Adipocyte (in vitro differentiated cells): Measurements from ENCODE around the gene CYB561.
A peak's percentile ranks its signal among the peaks of the same experiment; 100 is the strongest.
"Not testable (repeated sequence)": the region's sequence is repeated elsewhere in the genome, so short reads cannot be mapped to it uniquely, and the experiment has no call there.

Experiments
- DNase-seq: peaks from one replicate; pipeline ENCODE4 v3.0.0-alpha.2; 2015; ENCODE audit warnings: low read depth
- H3K27me3 ChIP-seq: replicated peaks from 2 replicates; pipeline ENCODE4 v1.7.0; 2013; ENCODE audit warnings: mild to moderate bottlenecking, low read length, moderate library complexity; ENCODE audit not compliant: control insufficient read depth, insufficient read depth
- H3K36me3 ChIP-seq: 2 replicates; pipeline ENCODE4 v1.7.0; 2013; ENCODE audit warnings: low read length, mild to moderate bottlenecking, moderate library complexity; ENCODE audit not compliant: control insufficient read depth, insufficient read depth, severe bottlenecking
- H3K4me1 ChIP-seq: 2 replicates; pipeline ENCODE4 v1.7.0; 2013; ENCODE audit warnings: mild to moderate bottlenecking, low read length, moderate library complexity; ENCODE audit not compliant: control insufficient read depth, insufficient read depth
- H3K4me3 ChIP-seq: 2 replicates; pipeline ENCODE4 v1.7.0; 2013; ENCODE audit warnings: mild to moderate bottlenecking, low read length, moderate library complexity
- H3K9ac ChIP-seq: 2 replicates; pipeline ENCODE4 v1.7.0; 2013; ENCODE audit warnings: mild to moderate bottlenecking, low read length, moderate library complexity
- H3K9me3 ChIP-seq: 2 replicates; pipeline ENCODE4 v1.7.0; 2013; ENCODE audit warnings: mild to moderate bottlenecking, low read length, moderate library complexity; ENCODE audit not compliant: control insufficient read depth

CYB561 gene

DNA sequence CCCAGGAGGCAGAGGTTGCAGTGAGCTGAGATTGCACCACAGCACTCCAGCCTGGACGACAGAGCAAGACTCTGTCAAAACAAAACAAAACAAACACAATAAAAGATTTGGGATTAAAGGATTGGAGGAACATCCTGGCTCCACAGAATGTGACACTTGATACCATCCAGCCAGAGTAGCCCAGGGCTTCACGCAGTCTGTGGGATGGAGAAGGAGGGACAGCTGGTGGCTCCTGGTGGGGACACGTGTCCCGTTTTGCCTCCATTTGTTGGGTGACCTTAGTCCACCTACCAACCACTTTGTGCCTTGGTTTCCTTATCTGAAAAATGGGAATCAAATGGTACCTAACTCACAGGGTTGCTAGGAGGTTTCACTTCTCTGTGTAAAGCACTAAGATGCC, 12.4 kb upstream of the CYB561 start:
- Histone ChIP-seq H3K9me3 (no peaks in the 10 kb centered on the region), H3K36me3 (no peaks in the 10 kb centered on the region), H3K4me3 (no peak overlapping the region), H3K9ac (no peak overlapping the region), H3K27me3 (no peaks in the 10 kb centered on the region), H3K4me1 (peaks cover 20% of the 10 kb centered on the region)
- no peak for DNase-seq

DNA sequence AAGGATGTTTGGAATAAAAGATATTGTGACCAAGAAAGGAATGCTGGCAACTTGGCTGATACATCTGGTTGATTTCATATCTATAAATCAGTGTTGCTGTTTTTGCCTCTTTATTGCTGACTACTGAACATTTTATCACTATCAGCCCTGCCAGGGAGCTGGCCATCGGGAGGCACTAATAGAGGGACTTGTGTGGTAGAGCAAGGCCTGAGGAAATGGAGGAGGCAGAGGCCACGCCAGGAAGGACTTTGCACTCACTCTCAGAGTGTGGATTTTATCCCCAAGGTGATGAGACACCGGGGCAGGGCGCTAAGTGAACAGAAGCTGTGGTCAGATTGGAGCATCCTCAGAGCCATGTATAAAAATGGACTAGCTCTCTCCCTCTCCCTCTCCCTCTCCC, 9.3 kb upstream of the CYB561 start:
- H3K36me3 ChIP-seq = no peaks in the 10 kb centered on the region
- H3K9ac ChIP-seq = no peak overlapping the region
- H3K4me3 ChIP-seq = no peak overlapping the region
- no peaks in the 10 kb centered on the region for H3K9me3 ChIP-seq
- peaks cover 15% of the 10 kb centered on the region for H3K4me1 ChIP-seq
- no peak for DNase-seq
- no peaks in the 10 kb centered on the region for H3K27me3 ChIP-seq

DNA sequence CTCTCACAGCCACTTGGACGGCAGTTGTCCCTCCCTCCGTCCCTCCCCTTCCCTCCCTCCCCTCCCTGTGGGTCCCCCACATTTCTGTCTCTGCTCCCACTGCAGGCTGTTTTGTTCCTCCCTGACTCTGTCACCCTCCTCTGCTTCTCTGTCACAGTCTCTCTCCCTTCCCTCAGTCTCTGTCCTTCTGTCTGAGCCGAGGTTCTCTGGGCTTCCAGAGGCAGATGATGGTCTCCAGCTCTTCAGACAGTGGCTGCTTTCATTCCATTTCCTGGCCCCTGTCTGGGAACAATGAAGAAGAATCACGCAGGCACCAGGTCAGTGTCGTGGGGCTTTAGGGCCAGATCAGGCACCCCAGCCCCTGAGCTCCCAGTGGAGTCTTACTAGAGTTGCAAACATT, 8.8 kb upstream of the CYB561 start:
- Histone ChIP-seq H3K27me3 (no peaks in the 10 kb centered on the region), H3K4me3 (no peak overlapping the region), H3K9me3 (no peaks in the 10 kb centered on the region), H3K4me1 (peaks cover 10% of the 10 kb centered on the region), H3K36me3 (no peaks in the 10 kb centered on the region), H3K9ac (no peak overlapping the region)
- DNase-seq = no peak

DNA sequence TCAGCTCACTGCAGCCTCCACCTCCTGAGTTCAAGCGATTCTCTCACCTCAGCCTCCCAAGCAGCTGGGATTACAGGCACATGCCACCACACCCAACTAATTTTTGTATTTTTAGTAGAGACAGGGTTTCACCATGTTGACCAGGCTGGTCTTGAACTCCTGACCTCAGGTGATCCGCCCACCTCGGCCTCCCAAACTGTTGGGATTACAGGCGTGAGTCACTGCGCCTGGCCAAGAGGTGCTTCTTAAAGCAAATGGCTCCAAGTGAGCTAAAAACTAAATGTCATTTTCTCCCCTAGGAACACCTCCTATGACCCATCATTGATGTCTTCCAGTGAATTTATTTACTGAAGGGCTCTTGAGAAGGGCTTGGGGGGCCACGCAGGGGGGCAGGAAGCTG, 8.3 kb upstream of the CYB561 start:
- DNase-seq, H3K4me3 ChIP-seq, H3K4me1 ChIP-seq, H3K36me3 ChIP-seq, H3K9ac ChIP-seq, H3K27me3 ChIP-seq, H3K9me3 ChIP-seq: not testable (repeated sequence)

DNA sequence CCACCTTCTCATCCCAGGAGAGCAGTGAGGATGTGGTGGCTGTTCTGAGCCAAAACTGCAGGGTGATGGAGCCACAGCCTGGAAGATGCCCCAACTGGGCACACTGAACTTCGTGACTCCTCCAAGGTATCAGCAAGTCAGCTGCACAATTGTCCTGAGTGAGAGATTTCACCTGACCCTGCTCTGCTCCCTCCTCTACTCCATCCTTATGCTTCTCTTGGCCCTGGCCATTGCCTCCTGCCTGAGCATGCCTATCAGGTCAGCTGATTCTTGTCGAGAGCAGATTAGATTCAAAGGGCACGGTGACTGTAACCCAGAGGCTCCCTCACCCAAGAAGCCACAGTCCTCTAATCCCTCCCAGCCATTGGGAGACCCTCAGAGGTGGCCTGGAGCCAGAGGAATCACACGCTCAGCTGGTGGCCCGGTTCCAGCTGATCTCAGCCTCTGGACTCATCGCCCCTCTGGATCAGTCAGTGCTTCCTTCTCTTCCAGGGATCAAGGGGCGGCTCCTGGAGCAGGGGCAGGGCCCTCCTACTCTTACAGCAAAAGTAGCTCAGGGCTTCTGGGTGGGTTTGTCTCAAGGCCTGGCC, 7.0 kb upstream of the CYB561 start:
- Histone ChIP-seq H3K4me1 (peaks cover 8% of the 10 kb centered on the region), H3K27me3 (no peaks in the 10 kb centered on the region), H3K4me3 (no peak overlapping the region), H3K9me3 (no peaks in the 10 kb centered on the region), H3K36me3 (no peaks in the 10 kb centered on the region), H3K9ac (no peak overlapping the region)
- no peak for DNase-seq

DNA sequence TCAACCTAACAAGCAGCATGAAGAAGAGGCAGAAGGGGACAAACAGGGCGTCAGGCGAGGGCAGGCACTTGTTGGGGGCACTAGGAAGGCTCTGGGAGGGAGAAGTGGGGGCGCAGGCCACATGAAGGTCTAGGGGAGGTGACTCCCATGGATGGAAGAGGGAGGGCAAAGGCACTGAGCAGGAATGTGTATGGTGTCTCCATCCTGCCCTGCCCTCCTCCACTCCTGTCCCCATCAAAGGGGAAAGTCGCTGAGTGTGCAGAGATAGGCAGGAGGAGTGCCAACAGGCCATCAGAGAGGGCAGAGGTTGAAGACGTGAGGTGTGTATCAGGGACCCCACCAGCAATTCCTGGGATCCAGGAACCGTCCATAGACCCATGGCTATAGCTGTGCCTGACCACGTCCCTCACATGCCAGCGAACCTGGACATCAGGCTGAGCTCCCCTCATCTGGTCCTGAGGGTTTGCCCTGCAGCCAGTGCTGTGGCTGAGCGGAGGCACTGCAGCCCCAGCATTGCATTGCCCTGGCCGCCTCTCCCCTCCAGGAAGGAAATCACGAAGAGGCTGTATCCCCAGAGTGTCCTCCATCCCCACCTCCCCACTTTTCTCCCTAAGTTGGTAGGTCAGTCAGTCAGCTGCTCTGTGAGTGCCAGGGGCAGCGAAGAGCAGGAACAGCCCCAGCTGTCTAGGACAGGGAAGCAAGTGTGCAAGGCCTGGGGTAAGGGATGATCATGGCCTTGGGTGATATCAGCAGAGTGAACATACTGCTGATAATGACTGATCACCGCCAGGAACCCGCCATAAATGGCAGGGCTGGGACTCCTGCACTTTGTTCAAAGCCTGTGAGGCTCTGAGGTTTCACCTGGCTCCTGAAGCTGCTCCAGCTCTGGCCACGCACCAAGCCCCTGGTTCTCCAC, 6.2 kb upstream of the CYB561 start:
- H3K9ac ChIP-seq = no peak overlapping the region

DNA sequence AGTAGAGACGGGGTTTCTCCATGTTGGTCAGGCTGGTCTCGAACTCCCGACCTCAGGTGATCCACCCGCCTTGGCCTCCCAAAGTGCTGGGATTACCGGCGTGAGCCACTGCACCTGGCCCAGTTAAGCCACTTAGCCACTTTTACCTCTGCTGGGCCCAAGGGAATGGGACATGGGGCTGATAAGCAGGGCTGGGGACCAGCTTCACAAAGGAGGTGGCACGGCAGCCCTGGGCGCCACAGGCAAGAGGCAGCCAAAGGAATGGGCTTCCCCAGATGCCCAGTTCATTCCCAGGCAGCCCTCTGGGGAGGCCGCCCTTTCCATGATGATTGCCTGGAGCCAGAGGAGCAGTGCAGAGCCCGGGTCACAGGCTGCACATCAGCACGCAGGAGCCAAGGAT, 5.0 kb upstream of the CYB561 start:
- Histone ChIP-seq H3K9me3 (no peaks in the 10 kb centered on the region), H3K27me3 (no peaks in the 10 kb centered on the region), H3K36me3 (no peaks in the 10 kb centered on the region), H3K4me1 (peaks cover 21% of the 10 kb centered on the region), H3K4me3 (no peak overlapping the region), H3K9ac (no peak overlapping the region)
- DNase-seq = no peak

More for the DNA sequence above, 6.2 kb upstream of the CYB561 start:
- Histone ChIP-seq H3K36me3 (no peaks in the 10 kb centered on the region), H3K4me3 (no peak overlapping the region), H3K9me3 (no peaks in the 10 kb centered on the region), H3K27me3 (no peaks in the 10 kb centered on the region), H3K4me1 (peaks cover 15% of the 10 kb centered on the region)
- DNase-seq = no peak

DNA sequence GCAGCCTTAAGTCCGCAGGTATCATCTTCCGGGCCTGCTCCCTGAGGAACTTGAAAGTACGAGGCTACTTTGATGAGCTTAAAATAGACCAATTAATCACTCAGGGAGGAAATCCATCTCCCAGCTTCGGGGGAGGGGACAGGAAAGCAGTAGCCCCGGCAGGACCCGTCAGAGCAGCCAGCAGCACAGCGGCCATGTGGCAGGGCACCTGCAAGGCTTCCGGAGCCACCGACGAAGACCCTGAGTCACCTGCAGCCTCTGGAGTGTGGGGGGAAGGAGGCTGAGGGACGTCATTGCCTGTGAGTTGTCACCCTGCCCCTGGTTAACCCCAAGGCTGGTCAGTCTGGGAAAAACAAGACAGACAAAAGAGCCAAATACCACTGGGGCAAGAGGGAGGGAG, 4.4 kb upstream of the CYB561 start:
- no peak overlapping the region for H3K4me3 ChIP-seq
- H3K36me3 ChIP-seq = no peaks in the 10 kb centered on the region
- DNase-seq = no peak
- H3K9me3 ChIP-seq = no peaks in the 10 kb centered on the region
- no peak overlapping the region for H3K9ac ChIP-seq
- no peaks in the 10 kb centered on the region for H3K27me3 ChIP-seq
- H3K4me1 ChIP-seq = peaks cover 21% of the 10 kb centered on the region

- H3K36me3 ChIP-seq = no peaks in the 10 kb centered on the region
- H3K9me3 ChIP-seq = no peaks in the 10 kb centered on the region
- H3K4me1 ChIP-seq = peaks cover 20% of the 10 kb centered on the region
- no peak for DNase-seq
- H3K9ac ChIP-seq = no peak overlapping the region
- H3K27me3 ChIP-seq = no peaks in the 10 kb centered on the region
- H3K4me3 ChIP-seq = no peak overlapping the region
Measured at GRCh38 chr17:63448655-63449054, 2.5 kb upstream of the CYB561 start.

- DNase-seq = no peak
Measured at GRCh38 chr17:63447471-63448009, 1.4 kb upstream of the CYB561 start.

GRCh38 chr17:63446753-63447470, 806 bp upstream of the CYB561 start:
- peaks cover 20% of the 10 kb centered on the region for H3K4me1 ChIP-seq
- H3K4me3 ChIP-seq = peak overlapping the region; percentile 79
- H3K27me3 ChIP-seq = no peaks in the 10 kb centered on the region
- DNase-seq = no peak
- H3K36me3 ChIP-seq = no peaks in the 10 kb centered on the region
- H3K9me3 ChIP-seq = no peaks in the 10 kb centered on the region
- H3K9ac ChIP-seq = peak overlapping the region; percentile 83

More at GRCh38 chr17:63447471-63448009, 1.4 kb upstream of the CYB561 start:
- Histone ChIP-seq H3K4me1 (peaks cover 20% of the 10 kb centered on the region), H3K9ac (peak overlapping the region; percentile 83), H3K9me3 (no peaks in the 10 kb centered on the region), H3K4me3 (peak overlapping the region; percentile 79), H3K27me3 (no peaks in the 10 kb centered on the region), H3K36me3 (no peaks in the 10 kb centered on the region)
